Right ventricle myocardium superior (tissue), 1 donor: ENCODE measurements around the gene LGALS1. TPM values are rescaled to one million over a fixed set of nuclear protein-coding genes. Genes with fewer than 3 reads are reported as not detected.
"Not testable (repeated sequence)": the region's sequence is repeated elsewhere in the genome, so short reads cannot be mapped to it uniquely, and the experiment has no call there.

Source experiments
- ATAC-seq: fragments of 200-7000 bp; cut with Tn5 transposase; one replicate; pipeline ENCODE4 v1.9.1; 2020; ENCODE audit warnings: mild to moderate bottlenecking; ENCODE audit not compliant: poor library complexity
- DNase-seq: peaks from one replicate; pipeline ENCODE4 v3.0.0-alpha.2; 2020
- intact Hi-C: fragments of 100-400 bp; cut with DNase I; formaldehyde crosslinking; loops from one replicate; pipeline ENCODE4 v1.11.2; 2022
- total RNA-seq: library from RNA; stranded (reverse); fragmentation: NEBNext Ultra II Directional; extraction: Animal tissue kit (Norgen Biotek cat#: 25700); gene quantifications from one replicate; pipeline ENCODE4 v1.2.1, GENCODE V29; 2021
- donor health status: DM: no; HTN: yes; CAD: no; lungs with severe emphysema.

The LGALS1 gene
- total RNA-seq, 1 donor from 2014 or later: 1,068 TPM

GRCh38 chr22:37636949-37637273 lies 38.5 kb upstream of the LGALS1 start:
- DNase-seq (no peak), ATAC-seq (no peak)
- intact Hi-C loops: no loop called here

- DNase-seq: no peak
- intact Hi-C loops: no loop called here
- no peak for ATAC-seq
Measured at GRCh38 chr22:37638391-37639069, 36.9 kb upstream of the LGALS1 start.

- ATAC-seq (peak; percentile 45), DNase-seq (peak; percentile 80)
- intact Hi-C loops: no loop called here
Measured at GRCh38 chr22:37639070-37639760, 36.2 kb upstream of the LGALS1 start, which contains the start of gene SH3BP1. Gene SH3BP1, plus strand, starts transcription at chr22:37639669. Its CDS starts 119 bp downstream, at chr22:37639788.

- intact Hi-C loops: loop anchor here (5.0 kb wide), 1 partner anchor 152 kb away; no protein-coding TSS in a partner anchor
- DNase-seq (no peak), ATAC-seq (peak; percentile 3)
Measured at GRCh38 chr22:37639771-37640590, 35.5 kb upstream of the LGALS1 start.

- ATAC-seq (no peak), DNase-seq (no peak)
- intact Hi-C loops: loop anchor here (5.0 kb wide), 1 partner anchor 151 kb away; no protein-coding TSS in a partner anchor
Measured at GRCh38 chr22:37640591-37641560, 34.6 kb upstream of the LGALS1 start.

GRCh38 chr22:37641561-37641949 lies 33.9 kb upstream of the LGALS1 start:
- DNase-seq (no peak), ATAC-seq (no peak)
- intact Hi-C loops: loop anchor here (5.0 kb wide), 1 partner anchor 151 kb away; no protein-coding TSS in a partner anchor

- ATAC-seq (peak; percentile 84), DNase-seq (peak; percentile 92)
- intact Hi-C loops: loop anchor here (5.0 kb wide), 1 partner anchor 149 kb away; no protein-coding TSS in a partner anchor
Measured at GRCh38 chr22:37643225-37643847, 32.1 kb upstream of the LGALS1 start.

GRCh38 chr22:37647317-37647716 lies 28.1 kb upstream of the LGALS1 start:
- intact Hi-C loops: no loop called here
- DNase-seq (no peak), ATAC-seq (no peak)

GRCh38 chr22:37647928-37648327 lies 27.5 kb upstream of the LGALS1 start:
- intact Hi-C loops: no loop called here

GRCh38 chr22:37650463-37651136 lies 24.8 kb upstream of the LGALS1 start:
- intact Hi-C loops: no loop called here
- ATAC-seq: no peak
- no peak for DNase-seq

More at GRCh38 chr22:37647928-37648327, 27.5 kb upstream of the LGALS1 start:
- ATAC-seq (no peak), DNase-seq (no peak)

- intact Hi-C loops: no loop called here
- DNase-seq (no peak), ATAC-seq (no peak)
Measured at GRCh38 chr22:37654563-37655251, 20.7 kb upstream of the LGALS1 start.

- DNase-seq: no peak
- intact Hi-C loops: no loop called here
- ATAC-seq: no peak
Measured at GRCh38 chr22:37655252-37655563, 20.2 kb upstream of the LGALS1 start.

- intact Hi-C loops, ATAC-seq, DNase-seq: not testable (repeated sequence)
Measured at GRCh38 chr22:37656583-37656982, 18.9 kb upstream of the LGALS1 start.

GRCh38 chr22:37657590-37658132 lies 17.8 kb upstream of the LGALS1 start:
- intact Hi-C loops: no loop called here
- DNase-seq: no peak
- no peak for ATAC-seq

GRCh38 chr22:37658133-37659065 lies 17.0 kb upstream of the LGALS1 start, which contains the start of gene PDXP:
Gene PDXP, plus strand, starts transcription at chr22:37658723. Its CDS starts 60 bp downstream, at chr22:37658783.
- intact Hi-C loops: no loop called here
- peak; percentile 95 for ATAC-seq
- peak; percentile 99 for DNase-seq
